A549 treated with dexamethasone at 1 μM for 4 hours (cell line): ENCODE data around the gene GRSF1. TPM values are rescaled to one million over a fixed set of nuclear protein-coding genes. Genes with fewer than 3 reads are reported as not detected.

ENCODE experiments used
- total RNA-seq: library from RNA; stranded (reverse); fragments of 200-300 nt; extraction: Qiagen RNA extraction; gene quantifications from 5 replicates; pipeline ENCODE4 v1.2.3, GENCODE V29; 2022

Gene GRSF1, protein sequence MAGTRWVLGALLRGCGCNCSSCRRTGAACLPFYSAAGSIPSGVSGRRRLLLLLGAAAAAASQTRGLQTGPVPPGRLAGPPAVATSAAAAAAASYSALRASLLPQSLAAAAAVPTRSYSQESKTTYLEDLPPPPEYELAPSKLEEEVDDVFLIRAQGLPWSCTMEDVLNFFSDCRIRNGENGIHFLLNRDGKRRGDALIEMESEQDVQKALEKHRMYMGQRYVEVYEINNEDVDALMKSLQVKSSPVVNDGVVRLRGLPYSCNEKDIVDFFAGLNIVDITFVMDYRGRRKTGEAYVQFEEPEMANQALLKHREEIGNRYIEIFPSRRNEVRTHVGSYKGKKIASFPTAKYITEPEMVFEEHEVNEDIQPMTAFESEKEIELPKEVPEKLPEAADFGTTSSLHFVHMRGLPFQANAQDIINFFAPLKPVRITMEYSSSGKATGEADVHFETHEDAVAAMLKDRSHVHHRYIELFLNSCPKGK
- 73.4 to 81.3 TPM (median 76.4 TPM) in 5 replicates for total RNA-seq

DNA sequence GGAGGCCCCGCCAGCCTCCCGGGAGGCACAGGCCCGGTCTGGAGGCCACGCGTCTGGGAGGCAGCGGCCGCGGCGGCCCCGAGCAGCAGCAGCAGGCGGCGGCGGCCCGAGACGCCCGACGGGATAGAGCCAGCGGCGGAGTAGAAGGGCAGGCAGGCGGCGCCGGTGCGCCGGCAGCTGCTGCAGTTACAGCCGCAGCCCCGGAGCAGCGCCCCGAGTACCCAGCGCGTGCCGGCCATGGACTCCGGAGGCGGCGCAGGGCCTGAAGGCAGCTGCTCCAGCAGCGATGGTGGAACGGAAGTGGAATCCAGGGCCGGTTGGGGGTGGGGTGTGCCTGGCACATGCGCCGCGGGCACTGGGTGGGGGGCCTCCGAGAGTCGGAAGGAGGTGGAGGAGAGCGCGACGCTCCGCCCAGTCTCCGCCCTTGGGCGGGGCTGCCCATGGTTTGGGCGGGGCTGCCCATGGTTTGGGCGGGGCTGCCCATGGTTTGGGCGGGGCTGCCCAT is at the start of gene GRSF1:
TSS of gene GRSF1 (minus strand) at position 302 of the 505 bp plus-strand sequence. CDS start at position 239, 63 bp downstream.

Other genes starting within 250 kb of the GRSF1 start
- not detected in 5 replicates for gene AMBN, start 247.6 kb downstream of the GRSF1 start, total RNA-seq
- gene ENAM, start 211.1 kb downstream of the GRSF1 start, total RNA-seq: not detected in 5 replicates
- gene JCHAIN, start 173.4 kb downstream of the GRSF1 start, total RNA-seq: 0.06 to 0.23 TPM (median 0.14 TPM) in 4 of 5 replicates, not detected in the other
- 32.4 to 44.0 TPM (median 33.0 TPM) in 5 replicates for gene UTP3, start 151.4 kb downstream of the GRSF1 start, total RNA-seq
- 5.8 to 8.0 TPM (median 7.2 TPM) in 5 replicates for gene RUFY3, start 117.9 kb downstream of the GRSF1 start, total RNA-seq
- gene MOB1B, start 62.5 kb upstream of the GRSF1 start, total RNA-seq: 4.8 to 8.5 TPM (median 7.0 TPM) in 5 replicates
- gene DCK, start 153.8 kb upstream of the GRSF1 start, total RNA-seq: 13.3 to 18.9 TPM (median 16.5 TPM) in 5 replicates